ENCODE data around the gene WWC1. TPM values are rescaled to one million over a fixed set of nuclear protein-coding genes. Genes with fewer than 3 reads are reported as not detected.

Gene WWC1
- total RNA-seq, 1 donor from 2014 or later, result 118 TPM

GRCh38 chr5:168348084-168348414 lies 56.6 kb downstream of the WWC1 start:
- TF ChIP-seq, protein P1, sequence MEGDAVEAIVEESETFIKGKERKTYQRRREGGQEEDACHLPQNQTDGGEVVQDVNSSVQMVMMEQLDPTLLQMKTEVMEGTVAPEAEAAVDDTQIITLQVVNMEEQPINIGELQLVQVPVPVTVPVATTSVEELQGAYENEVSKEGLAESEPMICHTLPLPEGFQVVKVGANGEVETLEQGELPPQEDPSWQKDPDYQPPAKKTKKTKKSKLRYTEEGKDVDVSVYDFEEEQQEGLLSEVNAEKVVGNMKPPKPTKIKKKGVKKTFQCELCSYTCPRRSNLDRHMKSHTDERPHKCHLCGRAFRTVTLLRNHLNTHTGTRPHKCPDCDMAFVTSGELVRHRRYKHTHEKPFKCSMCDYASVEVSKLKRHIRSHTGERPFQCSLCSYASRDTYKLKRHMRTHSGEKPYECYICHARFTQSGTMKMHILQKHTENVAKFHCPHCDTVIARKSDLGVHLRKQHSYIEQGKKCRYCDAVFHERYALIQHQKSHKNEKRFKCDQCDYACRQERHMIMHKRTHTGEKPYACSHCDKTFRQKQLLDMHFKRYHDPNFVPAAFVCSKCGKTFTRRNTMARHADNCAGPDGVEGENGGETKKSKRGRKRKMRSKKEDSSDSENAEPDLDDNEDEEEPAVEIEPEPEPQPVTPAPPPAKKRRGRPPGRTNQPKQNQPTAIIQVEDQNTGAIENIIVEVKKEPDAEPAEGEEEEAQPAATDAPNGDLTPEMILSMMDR (IDR thresholded peaks at IDR 0.05; ENCODE audit: insufficient read depth, low read length, poor library complexity, severe bottlenecking), result no peak
- no peak overlapping the region for H3K4me3 ChIP-seq (ENCODE audit: low read depth, low read length)
- H3K36me3 ChIP-seq (ENCODE audit: control insufficient read depth, insufficient read depth, low read length), result no peaks in the 10 kb centered on the region
- H3K27me3 ChIP-seq (ENCODE audit: control insufficient read depth, insufficient read depth, low read length), result no peaks in the 10 kb centered on the region
- DNase-seq (ENCODE audit: low read depth), result no peak

- Histone ChIP-seq H3K4me3 (ENCODE audit: low read depth, low read length) (no peak overlapping the region), H3K27me3 (ENCODE audit: control insufficient read depth, insufficient read depth, low read length) (no peaks in the 10 kb centered on the region), H3K36me3 (ENCODE audit: control insufficient read depth, insufficient read depth, low read length) (no peaks in the 10 kb centered on the region)
- no peak for DNase-seq (ENCODE audit: low read depth)
- TF ChIP-seq, protein P1 (IDR thresholded peaks at IDR 0.05; ENCODE audit: insufficient read depth, low read length, poor library complexity, severe bottlenecking), result no peak
Measured at GRCh38 chr5:168350315-168350714, 58.9 kb downstream of the WWC1 start.

- H3K27me3 ChIP-seq (ENCODE audit: control insufficient read depth, insufficient read depth, low read length), result no peaks in the 10 kb centered on the region
- TF ChIP-seq, protein P1 (IDR thresholded peaks at IDR 0.05; ENCODE audit: insufficient read depth, low read length, poor library complexity, severe bottlenecking), result no peak
- no peak for DNase-seq (ENCODE audit: low read depth)
- no peaks in the 10 kb centered on the region for H3K36me3 ChIP-seq (ENCODE audit: control insufficient read depth, insufficient read depth, low read length)
- no peak overlapping the region for H3K4me3 ChIP-seq (ENCODE audit: low read depth, low read length)
Measured at GRCh38 chr5:168353216-168353957, 61.9 kb downstream of the WWC1 start.

DNA sequence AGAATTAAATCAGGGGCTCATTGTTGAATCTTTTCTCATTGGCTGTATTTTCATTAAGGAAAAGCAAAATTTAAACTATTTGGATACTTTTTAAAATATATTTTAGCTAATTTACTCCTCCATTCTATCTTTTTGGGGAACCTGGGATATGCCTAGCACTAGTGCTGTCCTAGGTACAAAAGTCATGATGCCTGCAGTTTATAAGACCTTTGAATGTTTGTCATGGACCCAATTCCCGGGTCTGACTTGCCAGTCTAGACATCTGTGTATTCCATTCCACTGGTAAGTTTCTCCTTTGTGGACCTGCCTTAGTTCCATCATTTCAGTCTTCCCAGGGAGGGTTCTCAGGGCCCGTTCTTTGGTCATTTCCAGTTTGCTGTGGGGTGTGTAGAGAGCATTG lies 63.0 kb downstream of the WWC1 start:
- Histone ChIP-seq H3K36me3 (ENCODE audit: control insufficient read depth, insufficient read depth, low read length) (no peaks in the 10 kb centered on the region), H3K27me3 (ENCODE audit: control insufficient read depth, insufficient read depth, low read length) (no peaks in the 10 kb centered on the region), H3K4me3 (ENCODE audit: low read depth, low read length) (no peak overlapping the region)
- TF ChIP-seq, protein P1 (IDR thresholded peaks at IDR 0.05; ENCODE audit: insufficient read depth, low read length, poor library complexity, severe bottlenecking), result no peak
- DNase-seq (ENCODE audit: low read depth), result no peak

- no peak for DNase-seq (ENCODE audit: low read depth)
- TF ChIP-seq, protein P1 (IDR thresholded peaks at IDR 0.05; ENCODE audit: insufficient read depth, low read length, poor library complexity, severe bottlenecking), result no peak
- Histone ChIP-seq H3K27me3 (ENCODE audit: control insufficient read depth, insufficient read depth, low read length) (no peaks in the 10 kb centered on the region), H3K4me3 (ENCODE audit: low read depth, low read length) (no peak overlapping the region), H3K36me3 (ENCODE audit: control insufficient read depth, insufficient read depth, low read length) (no peaks in the 10 kb centered on the region)
Measured at GRCh38 chr5:168356171-168356570, 64.7 kb downstream of the WWC1 start.

GRCh38 chr5:168356592-168356991 lies 65.1 kb downstream of the WWC1 start:
- Histone ChIP-seq H3K36me3 (ENCODE audit: control insufficient read depth, insufficient read depth, low read length) (no peaks in the 10 kb centered on the region), H3K4me3 (ENCODE audit: low read depth, low read length) (no peak overlapping the region), H3K27me3 (ENCODE audit: control insufficient read depth, insufficient read depth, low read length) (no peaks in the 10 kb centered on the region)
- no peak for DNase-seq (ENCODE audit: low read depth)
- TF ChIP-seq, protein P1 (IDR thresholded peaks at IDR 0.05; ENCODE audit: insufficient read depth, low read length, poor library complexity, severe bottlenecking), result no peak
